IMR-90 (cell line): ENCODE data around the gene POR. TPM values are rescaled to one million over a fixed set of nuclear protein-coding genes. Genes with fewer than 3 reads are reported as not detected.

Experiments
- ATAC-seq: fragments of 200-7000 bp; cut with Tn5 transposase; 2 replicates; pipeline ENCODE4 v1.9.1; 2020; ENCODE audit warnings: low read depth, mild to moderate bottlenecking, moderate library complexity
- BruUV-seq: library from RNA; stranded (reverse); fragments of 400-500 nt; replicated peaks from 2 replicates; lab custom pipeline; 2021; lab: Mats Ljungman, UMichigan
- CTCF ChIA-PET: fragments of 300-600 bp; formaldehyde crosslinking; extraction: SDS; loops from one replicate; lab custom pipeline; 2021; ENCODE audit warnings: antibody characterized with exemption; lab: Yijun Ruan, JAX
- POLR2A ChIA-PET: fragments of 300-600 bp; sonication (Branson Sonifier 250); formaldehyde crosslinking; loops from one replicate; lab custom pipeline; 2022; ENCODE audit warnings: antibody characterized with exemption; ENCODE audit not compliant: unreplicated experiment; lab: Charles Lee
- DNase-seq: peaks from one replicate; pipeline ENCODE4 v3.0.0; 2013
- H2AFZ ChIP-seq: replicated peaks from 2 replicates; pipeline ENCODE3; 2013; ENCODE audit warnings: low read length, mild to moderate bottlenecking; ENCODE audit not compliant: poor library complexity
- H2AK5ac ChIP-seq: 2 replicates; pipeline ENCODE4 v1.6.1; 2013; ENCODE audit warnings: low read depth, low read length, inconsistent platforms
- H2AK9ac ChIP-seq: replicated peaks from 2 replicates; pipeline ENCODE3; 2013; ENCODE audit warnings: mild to moderate bottlenecking, low read depth, low read length, moderate library complexity; ENCODE audit not compliant: poor library complexity
- H2BK120ac ChIP-seq: 2 replicates; pipeline ENCODE4 v1.6.1; 2013; ENCODE audit warnings: low read depth, low read length, inconsistent platforms
- H2BK15ac ChIP-seq: 3 replicates; pipeline ENCODE4 v1.6.1; 2013; ENCODE audit warnings: low read depth, low read length, inconsistent platforms
- H2BK20ac ChIP-seq: 2 replicates; pipeline ENCODE4 v1.6.1; 2013; ENCODE audit warnings: low read depth, mild to moderate bottlenecking, inconsistent platforms, low read length, moderate library complexity
- H2BK5ac ChIP-seq: 2 replicates; pipeline ENCODE4 v1.6.1; 2013; ENCODE audit warnings: mild to moderate bottlenecking, low read depth, low read length, inconsistent platforms; ENCODE audit not compliant: poor library complexity, severe bottlenecking
- H3K14ac ChIP-seq: replicated peaks from 2 replicates; pipeline ENCODE4 v1.6.1; 2013; ENCODE audit warnings: low read depth, low read length, inconsistent platforms
- H3K18ac ChIP-seq: 2 replicates; pipeline ENCODE4 v1.6.1; 2013; ENCODE audit warnings: low read depth, low read length, control low read depth
- H3K23ac ChIP-seq: 2 replicates; pipeline ENCODE4 v1.6.1; 2013; ENCODE audit warnings: low read depth, low read length, inconsistent platforms
- H3K27ac ChIP-seq: 2 replicates; pipeline ENCODE4 v1.5.1; 2013; ENCODE audit warnings: mild to moderate bottlenecking, control low read depth, low read length; ENCODE audit not compliant: insufficient read depth
- H3K27me3 ChIP-seq: 2 replicates; pipeline ENCODE4 v1.6.1; 2013; ENCODE audit warnings: low read length; ENCODE audit not compliant: control insufficient read depth, insufficient read depth
- H3K36me3 ChIP-seq: 2 replicates; pipeline ENCODE4 v1.6.1; 2013; ENCODE audit warnings: low read length, mixed read lengths; ENCODE audit not compliant: control insufficient read depth, insufficient read depth
- H3K4ac ChIP-seq: 2 replicates; pipeline ENCODE4 v1.6.1; 2013; ENCODE audit warnings: low read depth, low read length, inconsistent platforms
- H3K4me1 ChIP-seq: 2 replicates; pipeline ENCODE4 v1.6.1; 2013; ENCODE audit warnings: low read length, mixed read lengths; ENCODE audit not compliant: control insufficient read depth, insufficient read depth
- H3K4me2 ChIP-seq: 2 replicates; pipeline ENCODE4 v1.6.1; 2013; ENCODE audit warnings: low read depth, mild to moderate bottlenecking, control low read depth, low read length, moderate library complexity
- H3K4me3 ChIP-seq: 2 replicates; pipeline ENCODE4 v1.5.1; 2013; ENCODE audit warnings: low read depth, mild to moderate bottlenecking, control low read depth, low read length, moderate library complexity; ENCODE audit not compliant: insufficient read depth
- H3K56ac ChIP-seq: 2 replicates; pipeline ENCODE4 v1.6.1; 2013; ENCODE audit warnings: low read length, inconsistent platforms; ENCODE audit not compliant: insufficient read depth; ENCODE audit errors: extremely low read depth
- H3K79me1 ChIP-seq, 2 experiments: 2 replicates each; pipeline ENCODE4 v1.6.1; 2013; ENCODE audit warnings: low read length in 2 of 2, inconsistent platforms in 1 of 2, low read depth in 1 of 2
- H3K9ac ChIP-seq: 2 replicates; pipeline ENCODE4 v1.6.1; 2013; ENCODE audit warnings: low read depth, low read length, control low read depth
- H3K9me1 ChIP-seq: 2 replicates; pipeline ENCODE4 v1.6.1; 2013; ENCODE audit warnings: low read length, inconsistent platforms; ENCODE audit not compliant: insufficient read depth
- H3K9me3 ChIP-seq: 2 replicates; pipeline ENCODE4 v1.6.1; 2013; ENCODE audit warnings: low read length; ENCODE audit not compliant: control insufficient read depth, insufficient read depth
- H4K20me1 ChIP-seq: 2 replicates; pipeline ENCODE4 v1.6.1; 2013; ENCODE audit warnings: low read length, inconsistent platforms; ENCODE audit not compliant: insufficient read depth
- H4K5ac ChIP-seq: 2 replicates; pipeline ENCODE4 v1.6.1; 2013; ENCODE audit warnings: mild to moderate bottlenecking, low read depth, low read length, control low read depth
- H4K8ac ChIP-seq, 2 experiments: 2 replicates each; pipeline ENCODE4 v1.6.1; 2013; ENCODE audit warnings: low read depth in 2 of 2, low read length in 2 of 2, control low read depth in 1 of 2, inconsistent platforms in 1 of 2
- H4K91ac ChIP-seq: 2 replicates; pipeline ENCODE4 v1.6.1; 2013; ENCODE audit warnings: low read depth, low read length, inconsistent platforms; ENCODE audit not compliant: insufficient read depth
- BHLHE40 ChIP-seq: fragments of 150-350 bp; IDR thresholded peaks from 2 replicates; pipeline ENCODE4 v1.6.1; 2016; ENCODE audit warnings: mild to moderate bottlenecking, low read depth, low read length
- RAD21 ChIP-seq: IDR thresholded peaks from 2 replicates; pipeline ENCODE4 v1.6.1; 2012; ENCODE audit warnings: low read length, improper control_type of control experiment
- WGBS, 2 experiments: methylation state at CpG; one replicate each; pipeline versions ENCODE4 v1.1.5 to v1.1.7; 2013; ENCODE audit warnings: missing lambda C conversion rate in 2 of 2; ENCODE audit not compliant: insufficient read length in 1 of 2; ENCODE audit errors: extremely low coverage in 2 of 2; 5-methylcytosine and 5-hydroxymethylcytosine counted together
- dilution Hi-C: fragments of 300-500 bp; cut with HindIII; formaldehyde crosslinking; loops from one replicate; pipeline ENCODE4 v1.14.3; 2018; ENCODE audit warnings: low sequenced_read_pairs; ENCODE audit not compliant: unreplicated experiment
- in situ Hi-C: fragments of 300-500 bp; cut with MboI; formaldehyde crosslinking; loops from 3 replicates; pipeline ENCODE4 v1.14.3; 2019; ENCODE audit warnings: low sequenced_read_pairs, inconsistent platforms, mixed read lengths
- intact Hi-C: fragments of 100-400 bp; cut with micrococcal nuclease; formaldehyde crosslinking; loops from 2 replicates; pipeline ENCODE4 v1.10.0; 2022
- polyA plus RNA-seq, 3 experiments: library from polyadenylated mRNA; depleted of rRNA; stranded (reverse); fragments of >200 nt; gene quantifications; 2 replicates each; pipeline ENCODE4 v1.2.3, GENCODE V29; 2012; ENCODE audit warnings: low replicate concordance in 1 of 3
- total RNA-seq: library from RNA; depleted of rRNA; stranded (reverse); fragments of >200 nt; gene quantifications from 2 replicates; pipeline ENCODE4 v1.2.3, GENCODE V29; 2012

Gene POR
- total and polyA plus RNA-seq, 2 of the 4 experiments (the other 2 are of a cell fraction), result 25.5 to 42.2 TPM

DNA sequence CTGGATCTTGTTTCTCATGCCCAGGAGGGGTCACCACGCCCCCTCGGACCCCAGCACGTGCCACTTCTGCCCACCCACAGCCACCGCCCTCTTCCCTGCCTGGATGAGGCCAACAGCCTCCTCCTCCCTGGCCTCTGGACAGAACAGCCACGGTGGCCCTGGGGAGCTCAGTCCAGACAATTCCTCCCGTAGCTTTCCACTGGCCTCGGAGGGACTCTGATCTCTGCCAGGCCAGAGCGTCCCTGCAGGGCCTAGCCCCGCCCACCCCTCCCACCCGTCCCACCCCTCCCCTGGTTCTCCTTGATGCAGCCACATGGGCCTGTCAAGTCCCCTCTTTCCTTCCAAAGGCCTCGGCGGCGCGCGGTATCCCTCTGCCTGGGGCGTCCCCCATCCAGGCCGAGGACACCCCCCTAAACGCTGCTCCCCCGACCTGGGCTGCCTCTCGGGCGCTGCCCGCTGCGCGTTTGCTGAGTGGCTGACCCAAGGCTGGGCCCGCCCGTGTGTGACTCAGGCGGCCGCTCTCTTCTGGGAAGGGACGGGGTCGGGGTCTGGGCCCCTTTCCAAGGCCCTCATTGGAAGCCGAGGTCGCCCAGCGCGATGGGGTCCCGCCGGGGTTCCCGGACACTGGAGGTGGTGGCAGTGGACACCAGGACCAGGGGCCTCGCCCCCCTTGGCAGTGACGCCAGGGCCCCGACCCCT lies 78.9 kb downstream of the POR start:
- peak overlapping the region; percentile 70 for H3K4me3 ChIP-seq
- BruUV-seq, result no TSS peak
- peak overlapping the region; percentile 64 for H2BK5ac ChIP-seq
- POLR2A ChIA-PET, result interaction anchor here (0.5 kb wide), 1 partner anchor 33 kb away, joined by 5 read pairs; no protein-coding TSS in a partner anchor
- peak overlapping the region in 1 of 2 experiments; percentile 90; a peak in 2 of 4 replicates for H4K8ac ChIP-seq
- in situ Hi-C loops, result no loop called here
- 5% methylated on average over 26 of the region's 40 CpGs; no CpG with 5 or more reads in 1 of the 2 experiments for WGBS, 2 experiments
- H2BK120ac ChIP-seq, result peak overlapping the region; percentile 52
- H3K4me2 ChIP-seq, result peak overlapping the region; percentile 84
- H2BK15ac ChIP-seq, result no peak overlapping the region
- H3K56ac ChIP-seq, result no peak overlapping the region
- peak overlapping the region; percentile 100 for H2AFZ ChIP-seq
- H3K14ac ChIP-seq, result peak overlapping the region; percentile 89
- H3K4me1 ChIP-seq, result peaks cover 15% of the 10 kb centered on the region
- peak overlapping the region; percentile 61 for H3K9ac ChIP-seq
- H3K4ac ChIP-seq, result peak overlapping the region; percentile 91
- peaks cover 8% of the 10 kb centered on the region; the same call in 1 of the 2 replicates for H3K36me3 ChIP-seq
- peak overlapping the region; percentile 65 for H2AK5ac ChIP-seq
- peaks cover 4 to 22% of the 10 kb centered on the region in 2 experiments; a peak in 3 of 4 replicates for H3K79me1 ChIP-seq
- H3K9me3 ChIP-seq, result no peaks in the 10 kb centered on the region
- no peak overlapping the region for H2BK20ac ChIP-seq
- H4K20me1 ChIP-seq, result no peaks in the 10 kb centered on the region
- dilution Hi-C loops, result no loop called here
- no peak overlapping the region for H3K18ac ChIP-seq
- CTCF ChIA-PET, result no interaction called here
- peak overlapping the region; percentile 64 for H3K27ac ChIP-seq
- DNase-seq (peak; percentile 38), ATAC-seq (peak; percentile 65)
- no peak for TF ChIP-seq RAD21
- TF ChIP-seq BHLHE40, result peak; percentile 82
- H4K91ac ChIP-seq, result peak overlapping the region; percentile 63
- peak overlapping the region; percentile 98 for H2AK9ac ChIP-seq
- H4K5ac ChIP-seq, result peak overlapping the region; percentile 9; the same call in 1 of the 2 replicates
- peak overlapping the region; percentile 52 for H3K23ac ChIP-seq
- peaks cover 6% of the 10 kb centered on the region; the same call in 1 of the 2 replicates for H3K9me1 ChIP-seq
- intact Hi-C loops, result no loop called here
- H3K27me3 ChIP-seq, result no peaks in the 10 kb centered on the region
